GM12878 (cell line): ENCODE measurements around the gene KIF6. TPM values are rescaled to one million over a fixed set of nuclear protein-coding genes. Genes with fewer than 3 reads are reported as not detected.
A peak's percentile ranks its signal among the peaks of the same experiment; 100 is the strongest.

Experiments
- BACH1 ChIP-seq: fragments of 450-650 bp; IDR thresholded peaks from 2 replicates; pipeline ENCODE4 v1.6.1; 2017; ENCODE audit warnings: mild to moderate bottlenecking, borderline replicate concordance
- BCL11A ChIP-seq: IDR thresholded peaks from 2 replicates; pipeline ENCODE4 v1.6.1; 2011; ENCODE audit warnings: low read depth, low read length
- BMI1 ChIP-seq: fragments of 450-650 bp; IDR thresholded peaks from 2 replicates; pipeline ENCODE4 v1.6.1; 2016; ENCODE audit warnings: mild to moderate bottlenecking, moderate library complexity, borderline replicate concordance
- BRCA1 ChIP-seq: IDR thresholded peaks from 2 replicates; pipeline ENCODE4 v1.6.1; 2011; ENCODE audit warnings: low read depth, low read length, improper control_type of control experiment
- CBX3 ChIP-seq: fragments of 200-600 bp; sonication (generic); IDR thresholded peaks from 2 replicates; pipeline ENCODE4 v1.6.1; 2016; ENCODE audit warnings: low read depth, borderline replicate concordance
- CEBPZ ChIP-seq: fragments of 150-350 bp; IDR thresholded peaks from 2 replicates; pipeline ENCODE4 v1.6.1; 2016; ENCODE audit warnings: low read depth, low read length
- HCFC1 ChIP-seq: fragments of 150-350 bp; IDR thresholded peaks from 2 replicates; pipeline ENCODE4 v1.6.1; 2014; ENCODE audit warnings: low read length
- HDAC2 ChIP-seq: fragments of 200-600 bp; sonication (generic); IDR thresholded peaks from 2 replicates; pipeline ENCODE4 v1.6.1; 2017
- IRF3 ChIP-seq: fragments of 450-650 bp; IDR thresholded peaks from 2 replicates; pipeline ENCODE4 v1.6.1; 2014; ENCODE audit warnings: mild to moderate bottlenecking
- MAX ChIP-seq: IDR thresholded peaks from 2 replicates; pipeline ENCODE4 v1.6.1; 2012; ENCODE audit warnings: low read depth, low read length, improper control_type of control experiment
- MEF2A ChIP-seq: IDR thresholded peaks from 2 replicates; pipeline ENCODE4 v1.6.1; 2011; ENCODE audit warnings: low read depth, mild to moderate bottlenecking, low read length, moderate library complexity; ENCODE audit not compliant: insufficient read depth
- NR2F1 ChIP-seq: fragments of 450-650 bp; conservative IDR thresholded peaks from 2 replicates; pipeline ENCODE4 v1.6.1; 2017; ENCODE audit warnings: mild to moderate bottlenecking
- PRDM15 ChIP-seq: fragments of 450-650 bp; formaldehyde crosslinking; IDR thresholded peaks from 2 replicates; pipeline ENCODE4 v1.4.0; 2020; ENCODE audit warnings: mild to moderate bottlenecking, moderate library complexity
- RAD21 ChIP-seq: IDR thresholded peaks from 2 replicates; pipeline ENCODE4 v1.6.1; 2011; ENCODE audit warnings: mild to moderate bottlenecking, low read depth, low read length, moderate library complexity; ENCODE audit not compliant: insufficient read depth
- STAT1 ChIP-seq: fragments of 450-650 bp; conservative IDR thresholded peaks from 2 replicates; pipeline ENCODE4 v1.6.1; 2014; ENCODE audit warnings: antibody characterized with exemption, mild to moderate bottlenecking
- YY1 ChIP-seq: IDR thresholded peaks from 2 replicates; pipeline ENCODE4 v1.6.1; 2011; ENCODE audit warnings: low read depth, mild to moderate bottlenecking, low read length
- ZBTB33 ChIP-seq: fragments of 450-650 bp; IDR thresholded peaks from 2 replicates; pipeline ENCODE4 v1.6.1; 2017; ENCODE audit warnings: mild to moderate bottlenecking
- polyA plus RNA-seq, 11 experiments: library from polyadenylated mRNA; depleted of rRNA in 4 of 11; unstranded in 6 of 11; stranded (reverse) in 5 of 11; fragments of >200 nt; fragmentation: Nextera tagmentation in 4 of 11; fragmentation: Illumina TruSeq in 1 of 11; extraction: Ambion mirVana in 4 of 11; extraction: Trizol in 1 of 11; gene quantifications; 1 replicate in 1 of 11; 2 replicates in 10 of 11; pipeline versions ENCODE4 v1.2.1 to v1.2.3, GENCODE V29; 2011 to 2016; ENCODE audit warnings: inconsistent platforms in 2 of 11, missing spikeins in 2 of 11, low read depth in 1 of 11
- total RNA-seq, 4 experiments: library from RNA; depleted of rRNA in 3 of 4; stranded (reverse); fragments of >200 nt in 3 of 4; fragmentation: Illumina TruSeq in 1 of 4; extraction: Trizol in 1 of 4; gene quantifications; 2 replicates each; pipeline versions ENCODE4 v1.2.1 to v1.2.3, GENCODE V29; 2013 to 2021

The KIF6 gene
- total and polyA plus RNA-seq, 10 of the 15 experiments (the other 5 are each of a cell fraction or from before 2014, with no cell fraction given) = 0.09 to 1.0 (median 0.28) TPM

- peak; percentile 61; the same call in 1 of the 2 replicates for TF ChIP-seq MAX
- no peak for TF ChIP-seq HDAC2
- no peak for TF ChIP-seq BCL11A
- TF ChIP-seq HCFC1 = no peak
- no peak for TF ChIP-seq BRCA1
- TF ChIP-seq YY1 = peak; percentile 71; the same call in 1 of the 2 replicates
- TF ChIP-seq MEF2A = no peak
- no peak for TF ChIP-seq IRF3
- no peak for TF ChIP-seq CBX3
- no peak for TF ChIP-seq BACH1
- TF ChIP-seq STAT1 = no peak
- TF ChIP-seq ZBTB33 = no peak
- peak; percentile 46; the same call in 1 of the 2 replicates for TF ChIP-seq BMI1
- no peak for TF ChIP-seq CEBPZ
- TF ChIP-seq NR2F1 = peak; percentile 97
- no peak for TF ChIP-seq RAD21
- no peak for TF ChIP-seq PRDM15 (CRISPR knock-in tag)
Observed at GRCh38 chr6:39724787-39725631, at the start of gene KIF6 (continued).
